GM23338 (cell line): Measurements from ENCODE around the gene CD74.
A peak's percentile ranks its signal among the peaks of the same experiment; 100 is the strongest.

Experiments
- EZH2 ChIP-seq: fragments of 200-600 bp; sonication (generic); IDR thresholded peaks from one replicate; pipeline ENCODE4 v1.8.0; 2017; ENCODE audit warnings: antibody characterized with exemption, mild to moderate bottlenecking, low read depth; ENCODE audit not compliant: unreplicated experiment
- POLR2AphosphoS5 ChIP-seq: IDR thresholded peaks from 2 replicates; pipeline ENCODE4 v1.6.1; 2016; ENCODE audit warnings: antibody characterized with exemption, low read depth
- ZNF331 ChIP-seq: fragments of 250-450 bp; sonication (Bioruptor Pico); IDR thresholded peaks from 2 replicates; pipeline ENCODE4 v1.5.0; 2020; ENCODE audit warnings: low read depth, mild to moderate bottlenecking, moderate library complexity
- TF ChIP-seq, protein P1 (sequence below), 2 experiments: fragments of 200-600 bp in 1 of 2; sonication (generic) in 1 of 2; conservative IDR thresholded peaks; 2 replicates each; pipeline versions ENCODE4 v1.5.1 to v1.6.1; 2016 to 2017; ENCODE audit warnings: antibody characterized with exemption in 2 of 2, low read depth in 2 of 2, mild to moderate bottlenecking in 2 of 2, moderate library complexity in 1 of 2
- TF ChIP-seq, protein P2 (sequence below): IDR thresholded peaks from one replicate; pipeline ENCODE4 v1.6.1; 2018; ENCODE audit warnings: antibody characterized with exemption; ENCODE audit not compliant: unreplicated experiment

DNA sequence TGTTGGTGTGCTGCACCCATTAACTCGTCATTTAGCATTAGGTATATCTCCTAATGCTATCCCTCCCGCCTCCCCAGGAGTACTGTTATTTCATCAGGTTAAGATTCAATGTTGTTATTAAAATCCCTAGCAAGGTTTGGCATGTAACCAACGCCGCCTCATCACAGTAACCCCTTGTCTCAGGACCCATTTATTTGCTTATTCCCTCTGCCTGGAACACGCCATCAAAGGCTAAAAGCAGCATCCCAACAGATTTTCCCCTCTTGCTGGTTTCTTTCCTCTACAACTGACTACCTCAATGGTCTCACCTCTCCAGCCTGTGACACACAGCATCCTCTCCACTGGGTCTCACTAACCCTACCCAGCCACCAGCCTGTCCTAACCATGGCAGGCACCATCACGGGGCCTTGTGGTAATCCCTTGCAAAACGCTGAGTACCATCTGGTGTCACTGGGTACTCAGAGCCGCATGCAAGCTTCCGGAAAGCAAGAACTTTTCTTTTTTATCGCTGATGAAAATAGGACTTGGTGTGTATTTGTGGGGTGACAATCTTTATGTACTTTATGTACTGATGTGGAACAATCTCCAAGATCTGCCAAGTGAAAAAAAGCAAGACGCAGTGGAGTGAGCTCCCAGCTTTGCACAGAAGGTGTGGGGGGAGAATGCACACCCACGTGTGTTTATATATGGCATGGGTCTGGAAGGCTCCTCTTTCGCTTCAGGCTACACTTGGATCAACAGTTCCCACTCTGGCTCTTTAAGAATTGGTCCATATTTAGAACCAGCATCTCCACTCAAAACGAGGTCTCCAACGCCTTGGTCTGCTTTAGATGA lies 30.7 kb upstream of the CD74 start:
- TF ChIP-seq, protein P1, sequence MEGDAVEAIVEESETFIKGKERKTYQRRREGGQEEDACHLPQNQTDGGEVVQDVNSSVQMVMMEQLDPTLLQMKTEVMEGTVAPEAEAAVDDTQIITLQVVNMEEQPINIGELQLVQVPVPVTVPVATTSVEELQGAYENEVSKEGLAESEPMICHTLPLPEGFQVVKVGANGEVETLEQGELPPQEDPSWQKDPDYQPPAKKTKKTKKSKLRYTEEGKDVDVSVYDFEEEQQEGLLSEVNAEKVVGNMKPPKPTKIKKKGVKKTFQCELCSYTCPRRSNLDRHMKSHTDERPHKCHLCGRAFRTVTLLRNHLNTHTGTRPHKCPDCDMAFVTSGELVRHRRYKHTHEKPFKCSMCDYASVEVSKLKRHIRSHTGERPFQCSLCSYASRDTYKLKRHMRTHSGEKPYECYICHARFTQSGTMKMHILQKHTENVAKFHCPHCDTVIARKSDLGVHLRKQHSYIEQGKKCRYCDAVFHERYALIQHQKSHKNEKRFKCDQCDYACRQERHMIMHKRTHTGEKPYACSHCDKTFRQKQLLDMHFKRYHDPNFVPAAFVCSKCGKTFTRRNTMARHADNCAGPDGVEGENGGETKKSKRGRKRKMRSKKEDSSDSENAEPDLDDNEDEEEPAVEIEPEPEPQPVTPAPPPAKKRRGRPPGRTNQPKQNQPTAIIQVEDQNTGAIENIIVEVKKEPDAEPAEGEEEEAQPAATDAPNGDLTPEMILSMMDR (conservative IDR thresholded peaks at IDR 0.05; ENCODE audit: low read depth in 2 of 2), result no peak
- TF ChIP-seq EZH2 (no peak), ZNF331 (CRISPR knock-in tag) (no peak), POLR2AphosphoS5 (peak; percentile 59)
- TF ChIP-seq, protein P2, sequence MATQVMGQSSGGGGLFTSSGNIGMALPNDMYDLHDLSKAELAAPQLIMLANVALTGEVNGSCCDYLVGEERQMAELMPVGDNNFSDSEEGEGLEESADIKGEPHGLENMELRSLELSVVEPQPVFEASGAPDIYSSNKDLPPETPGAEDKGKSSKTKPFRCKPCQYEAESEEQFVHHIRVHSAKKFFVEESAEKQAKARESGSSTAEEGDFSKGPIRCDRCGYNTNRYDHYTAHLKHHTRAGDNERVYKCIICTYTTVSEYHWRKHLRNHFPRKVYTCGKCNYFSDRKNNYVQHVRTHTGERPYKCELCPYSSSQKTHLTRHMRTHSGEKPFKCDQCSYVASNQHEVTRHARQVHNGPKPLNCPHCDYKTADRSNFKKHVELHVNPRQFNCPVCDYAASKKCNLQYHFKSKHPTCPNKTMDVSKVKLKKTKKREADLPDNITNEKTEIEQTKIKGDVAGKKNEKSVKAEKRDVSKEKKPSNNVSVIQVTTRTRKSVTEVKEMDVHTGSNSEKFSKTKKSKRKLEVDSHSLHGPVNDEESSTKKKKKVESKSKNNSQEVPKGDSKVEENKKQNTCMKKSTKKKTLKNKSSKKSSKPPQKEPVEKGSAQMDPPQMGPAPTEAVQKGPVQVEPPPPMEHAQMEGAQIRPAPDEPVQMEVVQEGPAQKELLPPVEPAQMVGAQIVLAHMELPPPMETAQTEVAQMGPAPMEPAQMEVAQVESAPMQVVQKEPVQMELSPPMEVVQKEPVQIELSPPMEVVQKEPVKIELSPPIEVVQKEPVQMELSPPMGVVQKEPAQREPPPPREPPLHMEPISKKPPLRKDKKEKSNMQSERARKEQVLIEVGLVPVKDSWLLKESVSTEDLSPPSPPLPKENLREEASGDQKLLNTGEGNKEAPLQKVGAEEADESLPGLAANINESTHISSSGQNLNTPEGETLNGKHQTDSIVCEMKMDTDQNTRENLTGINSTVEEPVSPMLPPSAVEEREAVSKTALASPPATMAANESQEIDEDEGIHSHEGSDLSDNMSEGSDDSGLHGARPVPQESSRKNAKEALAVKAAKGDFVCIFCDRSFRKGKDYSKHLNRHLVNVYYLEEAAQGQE, result no peak
